Stomach smooth muscle (tissue), 2 donors: Measurements from ENCODE around the gene GPATCH1.

Experiments
- H3K27ac ChIP-seq: one replicate; pipeline ENCODE4 v1.7.0; 2013; ENCODE audit warnings: mild to moderate bottlenecking, low read length, inconsistent platforms
- H3K27me3 ChIP-seq, 2 donors: one replicate each; pipeline ENCODE4 v1.7.0; 2013; ENCODE audit warnings: low read length in 2 of 2; ENCODE audit not compliant: insufficient read depth in 2 of 2, control insufficient read depth in 1 of 2
- H3K36me3 ChIP-seq, 2 donors: one replicate each; pipeline ENCODE4 v1.7.0; 2013; ENCODE audit warnings: low read length in 2 of 2; ENCODE audit not compliant: control insufficient read depth in 2 of 2, insufficient read depth in 2 of 2
- H3K4me1 ChIP-seq: one replicate; pipeline ENCODE4 v1.7.0; 2013; ENCODE audit warnings: low read length; ENCODE audit not compliant: control insufficient read depth, insufficient read depth
- H3K4me3 ChIP-seq, 2 donors: one replicate each; pipeline ENCODE4 v1.7.0; 2013; ENCODE audit warnings: low read length in 2 of 2
- H3K9ac ChIP-seq, 2 donors: one replicate each; pipeline ENCODE4 v1.7.0; 2013; ENCODE audit warnings: low read length in 2 of 2, mild to moderate bottlenecking in 1 of 2
- H3K9me3 ChIP-seq, 2 donors: one replicate each; pipeline ENCODE4 v1.7.0; 2013; ENCODE audit warnings: low read length in 2 of 2; ENCODE audit not compliant: control insufficient read depth in 2 of 2
- donor health status: healthy.
- donor health status: Pancreatic carcinoma.

GPATCH1 gene

DNA sequence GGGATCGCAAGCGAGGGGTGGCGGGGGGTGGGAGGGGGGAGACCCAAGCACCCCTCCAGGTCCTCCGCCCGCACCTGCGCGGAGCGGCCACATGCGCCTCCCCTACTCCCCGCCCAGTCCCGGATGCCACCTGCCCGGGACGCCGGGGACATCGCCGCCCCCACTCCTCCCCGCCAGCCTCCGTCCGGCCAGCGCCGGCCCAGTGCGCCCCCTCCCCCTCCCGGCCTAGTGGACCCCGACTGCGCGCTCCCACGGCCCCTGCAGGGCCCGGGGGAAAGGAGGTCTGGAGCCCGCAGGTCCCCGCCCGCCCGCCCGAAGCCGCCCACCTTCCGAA lies 16.6 kb upstream of the GPATCH1 start:
- H3K4me1 ChIP-seq, result peaks cover 7% of the 10 kb centered on the region
- peaks cover 12 to 19% of the 10 kb centered on the region in 2 donors for H3K27me3 ChIP-seq
- H3K36me3 ChIP-seq, result no peaks in the 10 kb centered on the region
- no peak overlapping the region for H3K27ac ChIP-seq
- no peaks in the 10 kb centered on the region for H3K9me3 ChIP-seq
- H3K9ac ChIP-seq, result no peak overlapping the region
- H3K4me3 ChIP-seq, result no peak overlapping the region

DNA sequence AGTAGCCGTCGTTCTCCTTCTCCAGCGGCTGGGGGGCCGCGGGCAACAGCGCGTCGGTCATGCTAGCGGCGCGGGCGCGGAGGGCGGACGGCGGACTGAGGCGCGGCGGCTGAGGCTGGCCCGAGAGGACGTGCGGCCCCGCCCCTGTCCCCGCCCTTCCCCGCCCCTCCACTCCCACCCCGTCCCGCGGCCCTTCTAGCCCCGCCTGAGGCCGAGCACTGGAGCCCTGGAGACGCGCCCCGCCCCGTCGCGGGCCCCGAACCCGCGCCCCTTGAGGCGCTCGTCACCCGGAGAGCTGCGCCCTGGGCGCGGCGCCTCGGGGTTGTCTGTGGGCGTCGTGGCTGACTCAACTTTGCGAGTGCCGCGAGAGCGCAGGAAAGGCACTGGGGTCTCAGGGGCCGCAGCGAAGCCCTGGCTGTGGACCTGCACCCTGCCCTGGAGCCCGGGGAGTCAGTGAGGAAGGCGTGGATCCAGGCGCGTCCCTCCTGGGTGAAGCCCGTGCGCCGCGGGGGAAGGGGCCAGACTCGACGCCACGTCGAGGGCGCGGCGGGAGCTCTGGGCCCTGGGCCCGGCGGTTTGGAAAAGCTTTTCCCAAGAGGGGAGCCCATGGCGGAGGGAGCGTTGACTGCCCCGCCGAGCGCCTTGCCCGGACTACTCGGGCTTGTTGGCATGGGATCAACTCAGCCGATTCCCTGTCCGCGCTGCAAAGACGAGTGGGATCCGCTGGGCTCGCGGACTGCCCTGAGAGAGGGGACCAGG lies 16.0 kb upstream of the GPATCH1 start, which contains the start of gene RHPN2:
TSS of gene RHPN2 (minus strand) at position 97 of the 759 bp plus-strand sequence. CDS start at position 61, 36 bp downstream.
- H3K4me3 ChIP-seq, result peak within 1 kb of the TSS; percentile 46 to 63
- H3K27me3 ChIP-seq, result peaks cover 12 to 19% of the 10 kb centered on the region in 2 donors
- no peak within 1 kb of the TSS for H3K9ac ChIP-seq

DNA sequence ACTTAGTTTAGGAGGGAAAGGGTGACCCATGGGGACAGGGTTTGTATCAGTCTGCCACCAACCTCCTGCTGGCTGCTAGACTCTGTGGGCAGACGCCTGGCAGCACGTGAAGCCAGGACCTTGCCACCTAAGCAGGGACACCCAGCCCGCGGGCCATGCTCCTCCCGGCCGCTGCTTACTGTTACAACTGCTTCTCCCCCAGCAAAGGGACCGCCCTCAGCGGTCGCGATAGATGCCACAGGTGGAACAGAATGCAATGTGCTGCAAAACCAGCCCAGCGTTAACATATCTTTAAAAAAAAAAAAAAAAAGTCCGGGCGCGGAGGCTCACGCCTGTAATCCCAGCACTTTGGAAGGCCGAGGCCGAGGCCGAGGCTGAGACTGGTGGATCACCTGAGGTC lies 14.4 kb upstream of the GPATCH1 start:
- H3K27ac ChIP-seq, result no peak overlapping the region
- H3K36me3 ChIP-seq, result no peaks in the 10 kb centered on the region
- no peak overlapping the region for H3K9ac ChIP-seq
- H3K4me1 ChIP-seq, result peaks cover 7% of the 10 kb centered on the region
- H3K27me3 ChIP-seq, result peaks cover 9 to 19% of the 10 kb centered on the region in 2 donors
- no peaks in the 10 kb centered on the region for H3K9me3 ChIP-seq
- H3K4me3 ChIP-seq, result no peak overlapping the region

More for the DNA sequence above, 16.0 kb upstream of the GPATCH1 start, which contains the start of gene RHPN2:
- H3K9me3 ChIP-seq, result no peaks in the 10 kb centered on the region
- H3K4me1 ChIP-seq, result peaks cover 7% of the 10 kb centered on the region
- H3K36me3 ChIP-seq, result no peaks in the 10 kb centered on the region
- H3K27ac ChIP-seq, result no peak within 1 kb of the TSS

DNA sequence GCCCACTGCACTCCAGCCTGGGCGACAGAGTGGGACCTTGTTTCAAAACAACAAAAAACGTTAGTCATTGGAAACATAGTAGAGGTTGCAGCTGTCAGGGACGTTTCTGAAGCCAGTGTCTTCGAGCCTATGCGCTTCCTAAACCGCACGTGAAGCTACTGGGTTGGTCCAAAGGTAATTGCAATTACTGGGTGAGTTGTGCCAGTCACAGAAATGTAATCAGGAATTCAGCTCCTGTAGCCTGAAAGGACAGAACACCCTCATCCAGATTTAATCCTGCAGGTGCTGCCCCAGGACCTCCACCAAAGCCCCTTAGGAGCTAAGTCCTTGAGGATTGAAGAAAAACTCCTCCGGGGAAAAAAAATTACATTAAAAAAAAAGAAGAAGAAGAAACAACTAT lies 13.9 kb upstream of the GPATCH1 start:
- Histone ChIP-seq H3K36me3 (no peaks in the 10 kb centered on the region), H3K4me1 (peaks cover 7% of the 10 kb centered on the region), H3K27ac (no peak overlapping the region), H3K4me3 (no peak overlapping the region), H3K9ac (no peak overlapping the region), H3K9me3 (no peaks in the 10 kb centered on the region), H3K27me3 (peaks cover 9 to 19% of the 10 kb centered on the region in 2 donors)

DNA sequence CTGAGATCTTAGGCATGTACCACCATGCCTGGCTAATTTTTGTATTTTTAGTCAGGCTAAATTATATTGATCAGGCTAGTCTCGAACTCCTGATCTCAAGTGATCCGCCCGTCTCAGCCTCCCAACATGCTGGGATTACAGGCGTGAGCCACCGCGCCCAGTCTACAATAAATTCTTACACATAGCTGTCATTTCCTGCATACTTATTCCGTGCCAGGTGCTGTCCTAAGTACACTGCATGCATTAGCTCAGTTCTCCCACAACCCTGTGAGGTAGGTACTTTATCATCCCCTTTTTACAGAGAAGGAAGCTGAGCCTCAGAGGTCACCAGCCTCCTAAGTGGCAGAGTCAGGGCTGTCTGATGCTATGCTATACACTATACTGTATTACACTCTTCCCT lies 9.1 kb upstream of the GPATCH1 start:
- Histone ChIP-seq H3K27ac (no peak overlapping the region), H3K4me3 (no peak overlapping the region), H3K9ac (no peak overlapping the region), H3K36me3 (no peaks in the 10 kb centered on the region), H3K4me1 (no peaks in the 10 kb centered on the region), H3K27me3 (no peaks in the 10 kb centered on the region), H3K9me3 (no peaks in the 10 kb centered on the region)

DNA sequence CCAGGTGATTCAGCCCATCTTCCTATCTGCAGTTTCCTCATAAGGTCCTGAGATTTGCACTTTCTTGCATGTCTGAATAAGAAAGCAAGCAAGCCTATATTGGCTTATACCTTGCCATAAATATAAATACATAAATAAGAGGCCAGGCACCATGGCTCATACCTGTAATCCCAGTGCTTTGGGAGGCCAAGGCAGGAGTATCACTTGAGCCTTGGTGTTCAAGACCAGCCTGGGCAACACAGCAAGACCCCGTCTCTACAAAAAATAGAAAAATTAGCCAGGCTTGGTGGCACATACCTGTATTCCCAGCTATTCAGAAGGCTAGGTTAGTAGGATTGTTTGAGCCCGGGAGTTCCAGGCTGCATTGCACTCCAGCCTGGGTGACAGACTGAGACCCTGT lies 5.5 kb upstream of the GPATCH1 start:
- no peaks in the 10 kb centered on the region for H3K36me3 ChIP-seq
- no peak overlapping the region for H3K9ac ChIP-seq
- H3K27ac ChIP-seq, result no peak overlapping the region
- no peaks in the 10 kb centered on the region for H3K9me3 ChIP-seq
- no peak overlapping the region for H3K4me3 ChIP-seq
- H3K4me1 ChIP-seq, result peaks cover 2% of the 10 kb centered on the region
- no peaks in the 10 kb centered on the region for H3K27me3 ChIP-seq

DNA sequence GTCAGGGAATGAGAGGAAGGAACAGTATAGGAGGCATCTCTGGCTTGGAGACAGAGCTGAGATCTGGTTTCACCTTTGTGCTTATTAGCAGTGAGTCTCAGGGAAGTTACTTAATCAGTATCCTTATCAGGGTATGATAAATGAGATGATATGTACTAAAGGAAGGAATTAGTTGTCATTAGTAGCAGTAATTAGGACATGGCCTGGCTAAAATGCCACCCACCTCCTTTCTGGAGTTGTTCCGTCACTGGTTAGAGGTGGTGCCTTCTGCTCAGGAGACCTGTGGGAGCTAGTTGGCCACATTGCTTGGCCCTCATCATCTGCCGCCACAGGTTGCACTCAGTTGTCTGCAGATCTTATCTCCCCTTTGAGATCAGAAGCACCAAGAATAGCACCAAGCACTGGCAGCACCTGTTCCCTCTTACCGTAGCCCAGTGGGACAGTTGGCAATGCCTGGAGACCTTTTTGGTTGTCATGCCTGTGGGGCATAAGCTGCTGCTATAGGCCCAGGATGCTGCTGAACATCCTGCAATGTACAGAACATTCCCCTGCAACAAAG lies 4.7 kb downstream of the GPATCH1 start:
- no peaks in the 10 kb centered on the region for H3K27me3 ChIP-seq
- peaks cover 13% of the 10 kb centered on the region for H3K4me1 ChIP-seq
- no peak overlapping the region for H3K27ac ChIP-seq
- H3K36me3 ChIP-seq, result peaks cover 9 to 15% of the 10 kb centered on the region in 2 donors
- no peak overlapping the region for H3K9ac ChIP-seq
- no peaks in the 10 kb centered on the region for H3K9me3 ChIP-seq
- no peak overlapping the region for H3K4me3 ChIP-seq

DNA sequence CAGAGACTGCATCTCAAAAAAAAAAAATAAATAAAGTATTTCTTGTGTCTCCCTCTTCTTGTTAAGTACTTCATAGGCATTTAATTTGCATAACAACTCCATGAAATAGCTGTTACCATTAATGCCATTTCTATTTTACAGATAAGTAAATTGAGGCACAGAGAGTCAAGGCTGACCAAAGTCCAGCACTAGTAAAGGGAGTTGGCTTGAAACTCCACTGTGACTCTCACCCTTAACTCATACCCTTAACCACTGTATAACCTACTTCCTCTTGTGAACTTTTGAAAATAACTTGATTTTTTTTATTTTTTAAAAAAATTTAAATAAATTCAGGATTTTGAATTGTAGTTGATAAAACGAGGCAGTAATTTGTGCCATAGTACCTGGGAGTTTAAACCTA lies 6.0 kb downstream of the GPATCH1 start:
- no peaks in the 10 kb centered on the region for H3K9me3 ChIP-seq
- no peak overlapping the region for H3K9ac ChIP-seq
- H3K27me3 ChIP-seq, result no peaks in the 10 kb centered on the region
- peaks cover 11 to 24% of the 10 kb centered on the region in 2 donors for H3K36me3 ChIP-seq
- no peak overlapping the region for H3K4me3 ChIP-seq
- no peak overlapping the region for H3K27ac ChIP-seq
- peaks cover 8% of the 10 kb centered on the region for H3K4me1 ChIP-seq

DNA sequence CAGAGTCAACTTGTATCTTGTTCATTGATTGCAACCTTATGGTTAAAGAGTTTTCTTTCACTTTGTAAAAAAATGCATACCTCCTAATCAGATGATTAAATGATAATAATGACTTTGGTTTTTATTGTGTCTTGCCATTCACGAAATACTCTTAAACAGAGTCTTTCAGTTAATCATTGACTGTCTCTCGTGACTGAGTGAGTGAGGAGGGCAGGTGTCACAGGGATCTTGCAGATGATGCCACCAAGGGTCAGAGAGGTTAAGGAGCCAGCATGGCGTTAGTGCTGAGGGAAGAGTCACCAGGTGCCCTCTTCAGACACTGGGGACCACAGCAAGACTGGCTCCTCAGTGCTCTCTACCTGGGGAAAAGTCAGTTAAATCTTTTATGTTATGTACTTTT lies 8.0 kb downstream of the GPATCH1 start:
- no peaks in the 10 kb centered on the region for H3K9me3 ChIP-seq
- H3K9ac ChIP-seq, result no peak overlapping the region
- H3K4me1 ChIP-seq, result no peaks in the 10 kb centered on the region
- no peak overlapping the region for H3K4me3 ChIP-seq
- no peak overlapping the region for H3K27ac ChIP-seq
- H3K27me3 ChIP-seq, result no peaks in the 10 kb centered on the region
- H3K36me3 ChIP-seq, result peaks cover 25 to 41% of the 10 kb centered on the region in 2 donors

DNA sequence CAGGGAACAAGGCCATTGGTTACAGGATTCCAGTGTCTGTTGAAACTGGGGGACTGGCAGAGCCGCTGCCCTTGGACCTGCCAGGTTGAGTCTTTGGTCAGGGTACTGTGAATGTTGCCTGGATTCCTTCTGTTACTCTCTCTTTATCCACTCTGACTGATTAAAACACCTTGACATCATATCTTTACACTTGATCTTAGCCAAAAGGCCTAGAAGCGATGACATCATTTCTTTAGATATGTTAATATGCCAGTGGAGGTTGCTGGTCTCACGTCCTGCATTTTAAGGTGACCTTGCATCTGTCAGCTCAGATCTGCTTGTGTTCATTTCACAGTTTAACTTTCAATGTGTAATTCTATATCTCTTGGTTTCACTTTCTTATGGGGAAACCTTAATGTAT lies 9.2 kb downstream of the GPATCH1 start:
- no peaks in the 10 kb centered on the region for H3K27me3 ChIP-seq
- peak overlapping the region in 1 of 2 donors; percentile 4 for H3K4me3 ChIP-seq
- H3K36me3 ChIP-seq, result peaks cover 30 to 48% of the 10 kb centered on the region in 2 donors
- H3K4me1 ChIP-seq, result no peaks in the 10 kb centered on the region
- H3K9me3 ChIP-seq, result no peaks in the 10 kb centered on the region
- H3K9ac ChIP-seq, result no peak overlapping the region
- H3K27ac ChIP-seq, result no peak overlapping the region
